ENCODE results near the gene NOSTRIN.
"Not testable (repeated sequence)": the region's sequence is repeated elsewhere in the genome, so short reads cannot be mapped to it uniquely, and the experiment has no call there.

The NOSTRIN gene

GRCh38 chr2:168882163-168882562, 79.7 kb downstream of the NOSTRIN start:
- DNase-seq (ENCODE audit: low read depth): not testable (repeated sequence)

GRCh38 chr2:168884975-168885374, 82.5 kb downstream of the NOSTRIN start:
- DNase-seq (ENCODE audit: low read depth): no peak

DNA sequence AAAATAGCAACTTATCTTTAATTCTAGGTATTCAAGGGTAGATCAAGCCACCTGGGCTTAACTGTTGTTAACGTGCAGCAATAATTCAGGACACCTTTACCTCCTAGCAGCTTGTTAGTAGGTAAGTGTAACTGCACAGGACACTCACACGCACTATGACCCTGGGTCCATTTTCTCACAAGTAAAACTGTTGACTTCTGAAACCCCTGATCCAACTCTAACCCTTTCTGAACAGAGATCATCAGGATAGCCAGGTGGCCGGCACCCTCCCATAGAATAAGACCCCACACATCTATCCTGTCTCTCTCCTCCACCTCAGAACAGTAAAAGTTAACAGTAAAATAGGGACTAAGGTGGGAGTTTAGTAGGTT, 87.2 kb downstream of the NOSTRIN start:
- DNase-seq (ENCODE audit: low read depth): no peak

- peak; percentile 54 for DNase-seq (ENCODE audit: low read depth)
Observed at GRCh38 chr2:168890006-168890782, 87.8 kb downstream of the NOSTRIN start, which contains the start of gene SPC25. TSS of gene SPC25 (minus strand) at chr2:168890430. CDS start at chr2:168889519, 911 bp downstream.

DNA sequence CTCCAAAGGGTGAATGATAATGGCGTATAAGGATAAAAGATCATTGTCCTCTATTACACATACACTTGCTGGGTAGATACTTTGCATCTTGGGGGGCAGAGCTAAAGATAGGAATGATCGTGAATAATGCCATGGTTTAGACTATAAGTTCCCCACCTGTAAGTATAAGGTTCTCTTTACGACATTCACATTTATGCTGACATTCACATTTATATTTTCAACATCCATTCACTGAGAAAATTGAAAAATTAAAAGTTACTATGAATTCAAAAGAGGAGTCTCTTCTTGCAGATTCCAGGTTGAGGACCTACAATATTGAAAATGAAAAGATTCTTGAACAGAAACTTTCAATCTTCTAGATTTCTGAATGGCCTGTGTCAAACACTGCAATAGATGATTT, 89.9 kb downstream of the NOSTRIN start:
- no peak for DNase-seq (ENCODE audit: low read depth)

DNA sequence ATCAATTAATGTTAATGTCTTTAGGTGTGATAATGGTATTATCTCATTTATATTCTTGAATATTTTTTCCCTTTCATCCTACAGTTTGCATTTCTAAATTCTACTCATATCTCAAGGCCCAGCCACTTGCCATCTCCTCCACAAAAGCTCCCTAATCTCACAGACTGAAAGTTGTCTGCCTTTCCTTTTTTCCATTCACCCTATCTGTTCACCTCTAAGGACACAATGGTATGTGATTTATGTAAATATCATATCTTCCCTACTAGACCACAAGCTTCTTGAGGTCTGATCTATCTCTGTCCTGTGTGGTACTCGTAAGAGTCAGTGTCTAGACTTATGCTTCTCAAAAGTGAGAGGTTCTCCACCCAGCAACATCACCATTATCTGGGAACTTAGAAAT, 91.7 kb downstream of the NOSTRIN start:
- no peak for DNase-seq (ENCODE audit: low read depth)

DNA sequence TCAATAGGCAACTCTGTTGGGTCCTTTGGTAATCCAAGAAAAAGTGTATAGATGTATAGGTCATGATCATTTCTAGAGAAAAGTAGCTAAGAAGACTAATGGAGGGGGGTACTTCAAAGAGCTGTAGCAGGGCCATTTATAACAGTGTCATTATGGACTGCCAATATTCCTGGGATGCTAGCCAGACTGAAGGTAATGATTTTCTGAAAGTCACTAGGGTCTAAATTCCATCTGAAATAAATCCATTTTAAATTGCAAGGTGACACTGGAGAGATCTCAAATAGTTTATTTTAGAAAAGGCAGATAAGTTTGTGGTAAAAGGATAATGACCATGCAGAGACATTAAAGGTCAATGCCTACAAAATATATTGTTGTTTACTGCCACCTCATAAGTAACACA, 92.3 kb downstream of the NOSTRIN start:
- no peak for DNase-seq (ENCODE audit: low read depth)

- DNase-seq (ENCODE audit: low read depth): no peak
Observed at GRCh38 chr2:168895771-168896170, 93.3 kb downstream of the NOSTRIN start.

DNA sequence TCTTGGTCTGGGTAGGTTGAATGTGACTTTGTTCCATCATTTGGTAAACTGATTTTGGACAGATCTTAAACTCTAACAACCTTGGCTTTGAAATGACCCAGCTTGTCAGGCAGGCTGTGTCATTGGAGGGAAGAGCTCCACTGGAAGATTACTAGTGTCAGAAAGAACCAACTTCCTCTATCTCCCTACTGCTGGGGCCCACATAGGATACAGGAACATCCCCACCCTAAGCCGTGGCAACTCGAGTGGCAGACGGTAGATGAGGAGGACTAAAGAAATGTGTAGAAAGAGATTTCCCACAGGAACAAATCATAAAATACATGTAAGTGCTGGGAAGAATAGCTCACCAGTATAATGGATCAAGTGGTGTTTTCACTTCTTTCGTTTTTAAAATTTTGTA, 94.3 kb downstream of the NOSTRIN start:
- no peak for DNase-seq (ENCODE audit: low read depth)

DNA sequence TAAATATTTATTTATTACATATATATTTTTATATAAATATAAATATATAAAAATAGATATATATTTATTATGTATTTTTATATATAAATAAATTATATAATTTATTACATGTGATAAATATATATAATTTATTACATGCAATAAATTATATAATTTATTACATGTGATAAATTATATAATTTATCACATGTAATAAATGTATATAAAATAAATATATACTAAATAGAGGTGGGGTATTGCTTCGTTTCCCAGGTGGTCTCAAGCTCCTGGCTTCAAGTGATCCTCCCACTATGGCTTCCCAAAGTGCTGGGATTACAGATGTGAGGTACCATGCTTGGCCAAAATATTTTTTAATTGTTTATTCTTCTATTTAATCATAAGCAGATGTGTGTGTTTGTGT, 95.0 kb downstream of the NOSTRIN start:
- DNase-seq (ENCODE audit: low read depth): no peak

DNA sequence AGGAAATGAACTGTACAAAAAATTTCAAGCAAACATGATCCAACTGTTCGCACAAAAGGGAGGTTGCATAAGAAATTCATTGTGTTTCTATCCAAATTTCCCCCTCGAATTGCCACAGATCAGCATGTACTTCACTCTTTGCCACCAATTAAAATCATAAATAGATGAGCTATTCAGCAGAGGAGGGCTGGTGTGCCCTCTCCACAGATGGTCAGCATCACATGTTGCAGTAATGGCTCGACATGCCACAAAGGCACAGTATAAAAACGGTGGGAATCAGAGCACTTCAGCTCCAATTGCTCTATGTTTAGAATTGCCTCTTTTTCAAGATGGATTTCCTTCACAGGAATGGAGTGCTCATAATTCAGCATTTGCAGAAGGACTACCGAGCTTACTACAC, 98.6 kb downstream of the NOSTRIN start, which contains the start of gene G6PC2:
Gene G6PC2 (plus strand): TSS at position 289 of the 400 bp plus-strand sequence. CDS start 41 bp downstream, at position 330.
- DNase-seq (ENCODE audit: low read depth): no peak

- DNase-seq (ENCODE audit: low read depth): no peak
Observed at GRCh38 chr2:168903888-168904287, 101.5 kb downstream of the NOSTRIN start.

DNA sequence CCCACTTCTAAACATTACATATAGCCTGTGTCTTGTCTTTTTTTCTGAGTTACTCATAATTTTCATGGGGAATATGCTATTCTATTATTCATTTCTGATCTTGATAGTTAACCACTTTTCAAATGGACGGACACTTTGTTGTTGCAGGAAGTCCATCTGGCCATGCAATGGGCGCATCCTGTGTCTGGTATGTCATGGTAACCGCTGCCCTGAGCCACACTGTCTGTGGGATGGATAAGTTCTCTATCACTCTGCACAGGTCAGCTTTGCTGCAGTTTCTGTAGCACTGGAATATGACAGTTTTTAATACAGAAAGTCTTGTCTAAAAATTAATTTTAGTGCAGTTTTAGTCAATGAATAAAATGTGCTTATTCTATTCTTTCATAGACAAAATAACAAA, 101.9 kb downstream of the NOSTRIN start:
- no peak for DNase-seq (ENCODE audit: low read depth)

GRCh38 chr2:168907940-168908662, 105.7 kb downstream of the NOSTRIN start:
- DNase-seq (ENCODE audit: low read depth): no peak

DNA sequence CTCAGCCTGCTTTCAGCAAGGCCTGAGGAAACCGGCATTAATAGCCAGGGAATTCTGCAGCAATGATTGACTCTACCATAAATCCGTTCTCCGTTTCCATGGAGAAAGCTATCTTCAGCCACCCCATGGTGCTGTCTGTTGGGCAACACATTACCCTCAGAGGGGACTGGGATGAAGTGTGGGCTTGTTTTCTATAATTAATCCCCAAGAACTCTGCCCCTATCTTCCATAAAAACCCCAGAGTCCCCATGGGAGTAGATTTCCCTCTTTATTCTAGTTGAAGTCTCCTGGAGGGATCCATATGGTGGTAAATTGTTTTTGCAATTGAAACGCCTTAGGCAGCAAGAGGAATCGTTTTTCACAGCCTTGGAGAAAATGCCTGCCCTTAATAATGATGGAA, 107.9 kb downstream of the NOSTRIN start:
- DNase-seq (ENCODE audit: low read depth): no peak

DNA sequence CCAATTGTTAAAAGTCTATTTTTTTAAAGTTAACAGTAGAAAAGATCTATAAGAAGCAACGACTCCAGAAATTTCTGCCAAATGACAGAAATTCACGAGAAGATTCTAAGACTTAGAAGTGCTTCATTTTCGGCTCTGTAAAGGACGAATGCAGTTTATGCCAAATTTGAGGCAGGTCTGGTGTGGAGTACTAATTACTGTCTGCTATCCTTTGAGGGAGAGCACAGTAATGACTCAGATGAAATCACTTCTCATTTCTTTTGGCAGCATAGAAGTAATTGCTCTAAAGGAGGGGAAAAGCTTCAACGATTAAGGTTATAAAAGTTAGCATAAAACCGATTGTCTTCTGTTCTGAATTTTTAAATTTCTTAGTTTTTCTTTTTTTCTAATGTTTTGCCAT, 110.0 kb downstream of the NOSTRIN start:
- no peak for DNase-seq (ENCODE audit: low read depth)

GRCh38 chr2:168912901-168913369, 110.5 kb downstream of the NOSTRIN start:
- no peak for DNase-seq (ENCODE audit: low read depth)

DNA sequence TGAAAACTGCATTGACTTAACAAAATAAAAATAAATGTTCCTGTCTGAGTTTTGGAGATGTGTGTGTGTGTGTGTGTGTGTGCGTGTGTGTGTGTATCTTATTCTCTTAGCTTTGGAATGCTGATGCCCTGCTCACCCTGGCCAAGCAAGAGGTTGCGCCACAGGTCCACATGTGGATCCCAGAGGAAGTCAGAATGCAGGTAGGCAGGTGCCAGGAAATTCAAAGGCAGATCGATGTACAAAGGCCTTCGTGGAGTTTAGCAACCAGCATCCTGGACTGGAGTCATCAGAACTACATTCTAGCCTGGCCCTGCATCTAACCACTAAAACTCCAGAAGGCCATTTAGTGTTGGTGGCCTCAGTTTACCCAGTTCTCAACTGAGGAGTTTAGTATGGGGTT, 111.1 kb downstream of the NOSTRIN start:
- no peak for DNase-seq (ENCODE audit: low read depth)

All from GM04503 (cell line).